ENCODE results near the gene MRPS15.

Gene MRPS15

GRCh38 chr1:36484099-36484498 lies 19.9 kb upstream of the MRPS15 start:
- Histone ChIP-seq H3K4me3 (ENCODE audit: low read length) (no peak overlapping the region), H3K27ac (ENCODE audit: low read length) (no peak overlapping the region), H2AFZ (ENCODE audit: low read depth, low read length) (no peak overlapping the region), H3K27me3 (ENCODE audit: low read depth, low read length) (0 out of 2 replicates have a peak, but pooled peaks cover 4% of the 10 kb centered on the region), H3K36me3 (replicated peaks; ENCODE audit: low read depth, low read length) (no peaks in the 10 kb centered on the region), H3K79me2 (ENCODE audit: low read length) (no peaks in the 10 kb centered on the region), H3K9me3 (ENCODE audit: insufficient read depth, low read length) (no peaks in the 10 kb centered on the region), H3K4me1 (ENCODE audit: low read length) (peaks cover 13% of the 10 kb centered on the region), H4K20me1 (ENCODE audit: insufficient read depth, low read length) (no peaks in the 10 kb centered on the region), H3K9ac (ENCODE audit: low read length) (no peak overlapping the region), H3K4me2 (ENCODE audit: low read length) (no peak overlapping the region)
- TF ChIP-seq EZH2phosphoT487 (IDR thresholded peaks at IDR 0.05; ENCODE audit: low read depth): no peak
- TF ChIP-seq CTCF (IDR thresholded peaks at IDR 0.05; ENCODE audit: low read depth, low read length): no peak

GRCh38 chr1:36482724-36483388 lies 18.7 kb upstream of the MRPS15 start, which contains the start of gene CSF3R:
Gene CSF3R, minus strand, starts transcription at chr1:36482913. Its CDS starts 3,417 bp downstream, at chr1:36479496.
- Histone ChIP-seq H3K4me1 (ENCODE audit: low read length) (peaks cover 13% of the 10 kb centered on the region), H3K36me3 (replicated peaks; ENCODE audit: low read depth, low read length) (no peaks in the 10 kb centered on the region), H3K4me3 (ENCODE audit: low read length) (no peak within 1 kb of the TSS), H3K4me2 (ENCODE audit: low read length) (no peak within 1 kb of the TSS), H4K20me1 (ENCODE audit: insufficient read depth, low read length) (no peaks in the 10 kb centered on the region), H3K27me3 (ENCODE audit: low read depth, low read length) (0 out of 2 replicates have a peak, but pooled peaks cover 4% of the 10 kb centered on the region), H3K9me3 (ENCODE audit: insufficient read depth, low read length) (no peaks in the 10 kb centered on the region), H3K27ac (ENCODE audit: low read length) (no peak within 1 kb of the TSS), H2AFZ (ENCODE audit: low read depth, low read length) (no peak within 1 kb of the TSS), H3K79me2 (ENCODE audit: low read length) (no peaks in the 10 kb centered on the region), H3K9ac (ENCODE audit: low read length) (no peak within 1 kb of the TSS)
- TF ChIP-seq CTCF (IDR thresholded peaks at IDR 0.05; ENCODE audit: low read depth, low read length): no peak
- TF ChIP-seq EZH2phosphoT487 (IDR thresholded peaks at IDR 0.05; ENCODE audit: low read depth): no peak

GRCh38 chr1:36481771-36482723 lies 17.9 kb upstream of the MRPS15 start:
- no peak overlapping the region for H3K9ac ChIP-seq (ENCODE audit: low read length)
- H3K27ac ChIP-seq (ENCODE audit: low read length): no peak overlapping the region
- peaks cover 12% of the 10 kb centered on the region for H3K4me1 ChIP-seq (ENCODE audit: low read length)
- H4K20me1 ChIP-seq (ENCODE audit: insufficient read depth, low read length): no peaks in the 10 kb centered on the region
- H3K79me2 ChIP-seq (ENCODE audit: low read length): no peaks in the 10 kb centered on the region
- no peak overlapping the region for H2AFZ ChIP-seq (ENCODE audit: low read depth, low read length)
- no peaks in the 10 kb centered on the region for H3K36me3 ChIP-seq (replicated peaks; ENCODE audit: low read depth, low read length)
- no peak overlapping the region for H3K4me2 ChIP-seq (ENCODE audit: low read length)
- TF ChIP-seq EZH2phosphoT487 (IDR thresholded peaks at IDR 0.05; ENCODE audit: low read depth): no peak
- no peak for TF ChIP-seq CTCF (IDR thresholded peaks at IDR 0.05; ENCODE audit: low read depth, low read length)
- H3K4me3 ChIP-seq (ENCODE audit: low read length): no peak overlapping the region
- 0 out of 2 replicates have a peak, but pooled peaks cover 4% of the 10 kb centered on the region for H3K27me3 ChIP-seq (ENCODE audit: low read depth, low read length)
- H3K9me3 ChIP-seq (ENCODE audit: insufficient read depth, low read length): no peaks in the 10 kb centered on the region

GRCh38 chr1:36481091-36481490 lies 16.9 kb upstream of the MRPS15 start:
- no peak overlapping the region for H2AFZ ChIP-seq (ENCODE audit: low read depth, low read length)
- H3K27ac ChIP-seq (ENCODE audit: low read length): no peak overlapping the region
- H3K79me2 ChIP-seq (ENCODE audit: low read length): no peaks in the 10 kb centered on the region
- H3K9me3 ChIP-seq (ENCODE audit: insufficient read depth, low read length): no peaks in the 10 kb centered on the region
- H3K36me3 ChIP-seq (replicated peaks; ENCODE audit: low read depth, low read length): no peaks in the 10 kb centered on the region
- H3K27me3 ChIP-seq (ENCODE audit: low read depth, low read length): 0 out of 2 replicates have a peak, but pooled peaks cover 4% of the 10 kb centered on the region
- H3K4me1 ChIP-seq (ENCODE audit: low read length): peaks cover 3% of the 10 kb centered on the region
- TF ChIP-seq EZH2phosphoT487 (IDR thresholded peaks at IDR 0.05; ENCODE audit: low read depth) (no peak), CTCF (IDR thresholded peaks at IDR 0.05; ENCODE audit: low read depth, low read length) (no peak)
- no peak overlapping the region for H3K4me3 ChIP-seq (ENCODE audit: low read length)
- H4K20me1 ChIP-seq (ENCODE audit: insufficient read depth, low read length): no peaks in the 10 kb centered on the region
- H3K9ac ChIP-seq (ENCODE audit: low read length): no peak overlapping the region
- H3K4me2 ChIP-seq (ENCODE audit: low read length): no peak overlapping the region
